ENCODE results near the gene TLR1. TPM values are rescaled to one million over a fixed set of nuclear protein-coding genes. Genes with fewer than 3 reads are reported as not detected.

The TLR1 gene
- total RNA-seq, 1 experiment from 2014 or later, result 0.28 TPM

- Mint-ChIP-seq H3K27me3 (ENCODE audit: low read depth) (peaks cover 2% of the 10 kb centered on the region; the same call in 1 of the 2 replicates), H3K27ac (no peak overlapping the region), H3K4me1 (no peaks in the 10 kb centered on the region), H3K4me3 (no peak overlapping the region), H3K36me3 (peaks cover 7% of the 10 kb centered on the region), H3K9me3 (peaks cover 35% of the 10 kb centered on the region)
- ATAC-seq (no peak), DNase-seq (ENCODE audit: low spot score) (no peak)
- ChIA-PET POLR2A (no interaction called here), CTCF (no interaction called here)
- TF ChIP-seq ZNF396 (CRISPR knock-in tag; IDR thresholded peaks at IDR 0.05; ENCODE audit: borderline replicate concordance) (no peak), ZSCAN18 (CRISPR knock-in tag; IDR thresholded peaks at IDR 0.05) (no peak), FOXJ3 (CRISPR knock-in tag; IDR thresholded peaks at IDR 0.05; ENCODE audit: borderline replicate concordance) (no peak), RELA (CRISPR knock-in tag; IDR thresholded peaks at IDR 0.05; ENCODE audit: borderline replicate concordance) (no peak), USF2 (CRISPR knock-in tag; IDR thresholded peaks at IDR 0.05) (no peak), EMX1 (CRISPR knock-in tag; IDR thresholded peaks at IDR 0.05) (no peak), CREB1 (CRISPR knock-in tag; IDR thresholded peaks at IDR 0.05) (no peak), ZBTB21 (CRISPR knock-in tag; IDR thresholded peaks at IDR 0.05; ENCODE audit: borderline replicate concordance) (no peak)
- TF ChIP-seq, protein P1, sequence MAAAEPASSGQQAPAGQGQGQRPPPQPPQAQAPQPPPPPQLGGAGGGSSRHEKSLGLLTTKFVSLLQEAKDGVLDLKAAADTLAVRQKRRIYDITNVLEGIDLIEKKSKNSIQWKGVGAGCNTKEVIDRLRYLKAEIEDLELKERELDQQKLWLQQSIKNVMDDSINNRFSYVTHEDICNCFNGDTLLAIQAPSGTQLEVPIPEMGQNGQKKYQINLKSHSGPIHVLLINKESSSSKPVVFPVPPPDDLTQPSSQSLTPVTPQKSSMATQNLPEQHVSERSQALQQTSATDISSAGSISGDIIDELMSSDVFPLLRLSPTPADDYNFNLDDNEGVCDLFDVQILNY (CRISPR knock-in tag; IDR thresholded peaks at IDR 0.05), result no peak
- TF ChIP-seq, protein P2, sequence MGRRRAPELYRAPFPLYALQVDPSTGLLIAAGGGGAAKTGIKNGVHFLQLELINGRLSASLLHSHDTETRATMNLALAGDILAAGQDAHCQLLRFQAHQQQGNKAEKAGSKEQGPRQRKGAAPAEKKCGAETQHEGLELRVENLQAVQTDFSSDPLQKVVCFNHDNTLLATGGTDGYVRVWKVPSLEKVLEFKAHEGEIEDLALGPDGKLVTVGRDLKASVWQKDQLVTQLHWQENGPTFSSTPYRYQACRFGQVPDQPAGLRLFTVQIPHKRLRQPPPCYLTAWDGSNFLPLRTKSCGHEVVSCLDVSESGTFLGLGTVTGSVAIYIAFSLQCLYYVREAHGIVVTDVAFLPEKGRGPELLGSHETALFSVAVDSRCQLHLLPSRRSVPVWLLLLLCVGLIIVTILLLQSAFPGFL (CRISPR knock-in tag; IDR thresholded peaks at IDR 0.05; ENCODE audit: borderline replicate concordance), result no peak
These were observed 15.9 kb upstream of the TLR1 start for GRCh38 chr4:38820329-38821061.

- H3K9me3 Mint-ChIP-seq, result peaks cover 37% of the 10 kb centered on the region
- H3K27ac Mint-ChIP-seq, result no peak overlapping the region
- POLR2A ChIA-PET, result no interaction called here
- H3K27me3 Mint-ChIP-seq (ENCODE audit: low read depth), result peaks cover 2% of the 10 kb centered on the region; the same call in 1 of the 2 replicates
- no peak for ATAC-seq
- peaks cover 7% of the 10 kb centered on the region for H3K36me3 Mint-ChIP-seq
- no peaks in the 10 kb centered on the region for H3K4me1 Mint-ChIP-seq
- CTCF ChIA-PET, result no interaction called here
- DNase-seq (ENCODE audit: low spot score), result no peak
- TF ChIP-seq ZNF121 (CRISPR knock-in tag; IDR thresholded peaks at IDR 0.05) (no peak), CREB1 (CRISPR knock-in tag; IDR thresholded peaks at IDR 0.05) (no peak), TCF7 (CRISPR knock-in tag; IDR thresholded peaks at IDR 0.05; ENCODE audit: low read depth) (no peak), ZNF232 (CRISPR knock-in tag; IDR thresholded peaks at IDR 0.05) (no peak), STAT6 (CRISPR knock-in tag; conservative IDR thresholded peaks at IDR 0.05; ENCODE audit: low read depth) (no peak), GTF2I (CRISPR knock-in tag; conservative IDR thresholded peaks at IDR 0.05) (no peak), NFE2L1 (CRISPR knock-in tag; IDR thresholded peaks at IDR 0.05) (no peak), MXD4 (CRISPR knock-in tag; IDR thresholded peaks at IDR 0.05; ENCODE audit: borderline replicate concordance) (no peak)
- TF ChIP-seq, protein P3, sequence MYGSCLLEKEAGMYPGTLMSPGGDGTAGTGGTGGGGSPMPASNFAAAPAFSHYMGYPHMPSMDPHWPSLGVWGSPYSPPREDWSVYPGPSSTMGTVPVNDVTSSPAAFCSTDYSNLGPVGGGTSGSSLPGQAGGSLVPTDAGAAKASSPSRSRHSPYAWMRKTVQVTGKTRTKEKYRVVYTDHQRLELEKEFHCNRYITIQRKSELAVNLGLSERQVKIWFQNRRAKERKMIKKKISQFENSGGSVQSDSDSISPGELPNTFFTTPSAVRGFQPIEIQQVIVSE (CRISPR knock-in tag; IDR thresholded peaks at IDR 0.05; ENCODE audit: borderline replicate concordance), result no peak
- TF ChIP-seq, protein P4, sequence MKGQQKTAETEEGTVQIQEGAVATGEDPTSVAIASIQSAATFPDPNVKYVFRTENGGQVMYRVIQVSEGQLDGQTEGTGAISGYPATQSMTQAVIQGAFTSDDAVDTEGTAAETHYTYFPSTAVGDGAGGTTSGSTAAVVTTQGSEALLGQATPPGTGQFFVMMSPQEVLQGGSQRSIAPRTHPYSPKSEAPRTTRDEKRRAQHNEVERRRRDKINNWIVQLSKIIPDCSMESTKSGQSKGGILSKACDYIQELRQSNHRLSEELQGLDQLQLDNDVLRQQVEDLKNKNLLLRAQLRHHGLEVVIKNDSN (CRISPR knock-in tag; IDR thresholded peaks at IDR 0.05), result no peak
- no peak overlapping the region for H3K4me3 Mint-ChIP-seq
These were observed 15.0 kb upstream of the TLR1 start for GRCh38 chr4:38819569-38819968.
